Trophoblast cell (in vitro differentiated cells and primary cell): ENCODE results near the gene ARHGAP6.

Experiments
- DNase-seq, 2 donors: peaks; one replicate each; pipeline ENCODE4 v3.0.0-alpha.2; 2016
- H2AFZ ChIP-seq: 2 replicates; pipeline ENCODE4 v1.6.1; 2013; ENCODE audit warnings: low read length, moderate library complexity, mild to moderate bottlenecking; ENCODE audit not compliant: insufficient read depth, poor library complexity
- H2AK5ac ChIP-seq: 2 replicates; pipeline ENCODE4 v1.6.1; 2013; ENCODE audit warnings: mild to moderate bottlenecking, low read length
- H2BK120ac ChIP-seq: 2 replicates; pipeline ENCODE4 v1.6.1; 2013; ENCODE audit warnings: low read length, mild to moderate bottlenecking, moderate library complexity; ENCODE audit not compliant: insufficient read depth, poor library complexity
- H2BK12ac ChIP-seq: 2 replicates; pipeline ENCODE4 v1.6.1; 2013; ENCODE audit warnings: mild to moderate bottlenecking, low read length, moderate library complexity
- H2BK5ac ChIP-seq: 2 replicates; pipeline ENCODE4 v1.6.1; 2013; ENCODE audit warnings: low read length, low read depth, moderate library complexity, mild to moderate bottlenecking; ENCODE audit not compliant: poor library complexity
- H3K14ac ChIP-seq: 2 replicates; pipeline ENCODE4 v1.6.1; 2013; ENCODE audit warnings: mild to moderate bottlenecking, low read length
- H3K18ac ChIP-seq: 2 replicates; pipeline ENCODE4 v1.6.1; 2013; ENCODE audit warnings: mild to moderate bottlenecking, low read length
- H3K23ac ChIP-seq: 2 replicates; pipeline ENCODE4 v1.6.1; 2013; ENCODE audit warnings: low read length
- H3K27ac ChIP-seq: 2 replicates; pipeline ENCODE4 v1.5.1; 2013; ENCODE audit warnings: low read depth, mild to moderate bottlenecking, inconsistent platforms, low read length, moderate library complexity
- H3K27me3 ChIP-seq: 2 replicates; pipeline ENCODE4 v1.6.1; 2013; ENCODE audit warnings: inconsistent platforms, mild to moderate bottlenecking, low read length, moderate library complexity; ENCODE audit not compliant: insufficient read depth
- H3K36me3 ChIP-seq, 2 experiments: 1 replicate in 1 of 2; 2 replicates in 1 of 2; pipeline ENCODE4 v1.6.1; 2013; ENCODE audit warnings: low read length in 2 of 2, mild to moderate bottlenecking in 2 of 2, moderate library complexity in 1 of 2; ENCODE audit not compliant: insufficient read depth in 2 of 2, control insufficient read depth in 1 of 2
- H3K4ac ChIP-seq: 2 replicates; pipeline ENCODE4 v1.6.1; 2013; ENCODE audit warnings: low read depth, mild to moderate bottlenecking, low read length, moderate library complexity
- H3K4me1 ChIP-seq, 2 experiments: 1 replicate in 1 of 2; 2 replicates in 1 of 2; pipeline ENCODE4 v1.6.1; 2013; ENCODE audit warnings: low read length in 2 of 2, mild to moderate bottlenecking in 2 of 2, moderate library complexity in 1 of 2; ENCODE audit not compliant: insufficient read depth in 2 of 2, control insufficient read depth in 1 of 2
- H3K4me2 ChIP-seq: 2 replicates; pipeline ENCODE4 v1.6.1; 2013; ENCODE audit warnings: inconsistent platforms, mild to moderate bottlenecking, low read length, moderate library complexity
- H3K4me3 ChIP-seq: 2 replicates; pipeline ENCODE4 v1.5.1; 2013; ENCODE audit warnings: mild to moderate bottlenecking, low read depth, low read length, inconsistent platforms
- H3K79me1 ChIP-seq: one replicate; pipeline ENCODE4 v1.6.1; 2013; ENCODE audit warnings: low read length
- H3K79me2 ChIP-seq: 2 replicates; pipeline ENCODE4 v1.6.1; 2013; ENCODE audit warnings: low read length, mild to moderate bottlenecking; ENCODE audit not compliant: control insufficient read depth, insufficient read depth, poor library complexity
- H3K9ac ChIP-seq: 2 replicates; pipeline ENCODE4 v1.6.1; 2013; ENCODE audit warnings: mild to moderate bottlenecking, low read length
- H3K9me3 ChIP-seq: 2 replicates; pipeline ENCODE4 v1.6.1; 2013; ENCODE audit warnings: low read depth, mild to moderate bottlenecking, control low read depth, inconsistent platforms, low read length; ENCODE audit not compliant: insufficient read depth
- H4K12ac ChIP-seq: 2 replicates; pipeline ENCODE4 v1.6.1; 2013; ENCODE audit warnings: low read depth, mild to moderate bottlenecking, low read length, moderate library complexity
- H4K8ac ChIP-seq: 2 replicates; pipeline ENCODE4 v1.6.1; 2013; ENCODE audit warnings: low read depth, mild to moderate bottlenecking, low read length, moderate library complexity
- H4K91ac ChIP-seq: one replicate; pipeline ENCODE4 v1.6.1; 2013; ENCODE audit warnings: low read depth, mild to moderate bottlenecking, low read length, moderate library complexity
- WGBS: extraction: QIAGEN DNeasy Blood & Tissue Kit; methylation state at CpG from one replicate; pipeline ENCODE4 v1.1.7; 2013; ENCODE audit warnings: missing lambda C conversion rate; ENCODE audit not compliant: insufficient read length, insufficient coverage; ENCODE audit errors: extremely low coverage; 5-methylcytosine and 5-hydroxymethylcytosine counted together

Gene ARHGAP6

DNA sequence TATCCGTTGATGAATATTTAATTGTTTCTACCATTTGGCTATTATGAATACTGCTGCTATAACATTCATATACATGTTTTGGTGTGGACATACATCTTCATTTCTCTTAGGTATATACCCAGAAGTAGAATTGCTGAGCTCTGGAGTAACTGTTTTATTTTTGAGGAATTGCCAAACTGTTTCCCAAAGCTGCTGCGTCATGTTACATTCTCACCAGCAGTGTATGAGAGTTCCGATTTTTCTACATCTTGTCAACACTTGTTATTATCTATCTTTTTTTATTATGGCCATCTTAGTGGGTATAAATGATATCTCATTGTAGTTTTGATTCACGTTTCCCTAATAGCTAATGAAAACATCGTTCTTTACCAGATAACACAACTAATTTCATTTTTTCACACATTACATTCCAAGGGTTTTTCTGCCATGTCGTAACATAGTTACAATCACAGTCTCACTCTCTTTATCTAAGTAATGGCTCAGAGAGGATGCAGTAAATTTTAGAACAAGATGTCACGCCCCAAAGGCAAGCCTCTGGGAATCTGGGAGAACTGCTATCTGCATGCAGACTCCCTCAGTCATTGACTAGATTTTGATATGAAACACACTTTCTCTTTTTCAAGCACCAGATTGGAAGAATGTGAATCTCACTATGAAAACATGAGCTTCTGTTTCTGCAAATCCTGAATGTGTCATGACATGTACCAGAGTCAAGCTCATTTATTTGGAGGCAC, 10.3 kb downstream of the ARHGAP6 start:
- WGBS, result no CpG with 5 or more reads among the region's 7 CpGs
- no peak overlapping the region for H3K23ac ChIP-seq
- H2AK5ac ChIP-seq, result no peak overlapping the region
- H3K18ac ChIP-seq, result no peak overlapping the region
- no peak overlapping the region for H3K4me3 ChIP-seq
- no peak overlapping the region for H4K12ac ChIP-seq
- no peak overlapping the region for H3K9ac ChIP-seq
- DNase-seq, result peak; percentile 38 to 63
- H3K27me3 ChIP-seq, result no peaks in the 10 kb centered on the region
- no peak overlapping the region for H2AFZ ChIP-seq
- no peak overlapping the region for H4K91ac ChIP-seq
- no peak overlapping the region for H2BK5ac ChIP-seq
- no peak overlapping the region for H4K8ac ChIP-seq
- H3K9me3 ChIP-seq, result no peaks in the 10 kb centered on the region
- H3K14ac ChIP-seq, result no peak overlapping the region
- H2BK12ac ChIP-seq, result no peak overlapping the region
- H3K4me1 ChIP-seq, result no peaks in the 10 kb centered on the region
- no peaks in the 10 kb centered on the region for H3K79me2 ChIP-seq
- no peaks in the 10 kb centered on the region for H3K79me1 ChIP-seq
- H3K4me2 ChIP-seq, result no peak overlapping the region
- no peak overlapping the region for H3K4ac ChIP-seq
- no peaks in the 10 kb centered on the region for H3K36me3 ChIP-seq
- no peak overlapping the region for H2BK120ac ChIP-seq
- no peak overlapping the region for H3K27ac ChIP-seq

GRCh38 chrX:11648705-11649519, 16.8 kb downstream of the ARHGAP6 start:
- no peak overlapping the region for H3K4me3 ChIP-seq
- no peak overlapping the region for H3K4me2 ChIP-seq
- WGBS, result no CpG with 5 or more reads among the region's 5 CpGs
- no peaks in the 10 kb centered on the region for H3K9me3 ChIP-seq
- H2BK12ac ChIP-seq, result no peak overlapping the region
- no peak overlapping the region for H4K8ac ChIP-seq
- H3K27ac ChIP-seq, result no peak overlapping the region
- no peak overlapping the region for H3K18ac ChIP-seq
- no peak overlapping the region for H4K12ac ChIP-seq
- H3K14ac ChIP-seq, result no peak overlapping the region
- no peak overlapping the region for H2AFZ ChIP-seq
- no peaks in the 10 kb centered on the region for H3K4me1 ChIP-seq
- DNase-seq, result no peak
- no peak overlapping the region for H4K91ac ChIP-seq
- no peak overlapping the region for H3K9ac ChIP-seq
- no peak overlapping the region for H3K23ac ChIP-seq
- no peaks in the 10 kb centered on the region for H3K27me3 ChIP-seq
- H3K79me2 ChIP-seq, result no peaks in the 10 kb centered on the region
- no peaks in the 10 kb centered on the region for H3K36me3 ChIP-seq
- H3K79me1 ChIP-seq, result no peaks in the 10 kb centered on the region
- H3K4ac ChIP-seq, result no peak overlapping the region
- H2BK120ac ChIP-seq, result no peak overlapping the region
- H2BK5ac ChIP-seq, result no peak overlapping the region
- H2AK5ac ChIP-seq, result no peak overlapping the region

GRCh38 chrX:11647138-11647537, 18.6 kb downstream of the ARHGAP6 start:
- Histone ChIP-seq H3K27me3 (no peaks in the 10 kb centered on the region), H3K36me3 (no peaks in the 10 kb centered on the region), H2BK5ac (no peak overlapping the region), H3K4me2 (no peak overlapping the region), H2AFZ (no peak overlapping the region), H3K27ac (no peak overlapping the region), H3K9me3 (no peaks in the 10 kb centered on the region), H3K4me1 (no peaks in the 10 kb centered on the region), H3K9ac (no peak overlapping the region), H3K18ac (no peak overlapping the region), H4K12ac (no peak overlapping the region), H2BK120ac (no peak overlapping the region), H3K23ac (no peak overlapping the region), H3K4me3 (no peak overlapping the region), H3K4ac (no peak overlapping the region), H3K79me1 (no peaks in the 10 kb centered on the region), H3K79me2 (no peaks in the 10 kb centered on the region), H3K14ac (no peak overlapping the region), H4K91ac (no peak overlapping the region), H2BK12ac (no peak overlapping the region), H4K8ac (no peak overlapping the region), H2AK5ac (no peak overlapping the region)
- WGBS, result no CpG with 5 or more reads among the region's 3 CpGs
- DNase-seq, result no peak

DNA sequence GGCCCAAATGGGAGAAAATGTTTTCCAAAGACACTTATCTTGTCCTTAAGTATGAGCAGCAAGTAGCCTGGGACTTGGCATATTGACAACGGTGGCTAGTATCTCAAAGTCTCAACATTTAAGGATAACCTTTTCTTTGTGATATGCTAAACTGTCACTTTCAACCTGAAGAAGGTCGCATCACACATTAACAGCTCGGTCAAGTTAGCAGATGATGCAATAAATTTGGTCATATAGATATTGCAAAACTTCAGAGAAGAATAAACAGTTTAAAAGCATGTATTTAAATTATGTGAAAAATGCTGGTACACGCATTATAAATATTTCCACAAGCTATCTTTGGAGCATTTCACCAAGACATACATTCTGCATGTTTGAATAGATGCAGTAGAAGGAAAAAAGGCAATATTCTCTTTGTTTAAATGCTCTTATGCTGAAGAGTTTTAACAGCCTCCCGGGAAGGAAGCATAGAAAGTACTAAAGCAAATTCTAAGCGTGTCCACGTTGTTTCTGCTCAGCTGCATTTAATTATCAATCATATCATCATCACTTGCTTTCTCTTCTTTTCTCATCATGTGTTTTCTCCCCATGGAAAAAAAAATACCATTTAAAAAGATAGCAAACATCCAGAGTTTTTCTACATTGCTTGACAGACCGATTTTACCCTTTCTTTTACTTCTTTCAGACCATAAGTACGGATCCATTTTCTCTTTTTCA, 24.2 kb downstream of the ARHGAP6 start:
- Histone ChIP-seq H4K12ac (no peak overlapping the region), H2BK12ac (no peak overlapping the region), H3K79me2 (no peaks in the 10 kb centered on the region), H3K14ac (no peak overlapping the region), H3K9ac (no peak overlapping the region), H3K27me3 (no peaks in the 10 kb centered on the region), H2BK120ac (no peak overlapping the region), H3K23ac (no peak overlapping the region), H3K4ac (no peak overlapping the region), H2AFZ (no peak overlapping the region), H3K9me3 (no peaks in the 10 kb centered on the region), H3K18ac (no peak overlapping the region), H3K36me3 (no peaks in the 10 kb centered on the region), H2BK5ac (no peak overlapping the region), H3K4me2 (no peak overlapping the region), H3K27ac (no peak overlapping the region), H4K91ac (no peak overlapping the region), H3K4me1 (no peaks in the 10 kb centered on the region), H3K79me1 (no peaks in the 10 kb centered on the region), H3K4me3 (no peak overlapping the region), H4K8ac (no peak overlapping the region), H2AK5ac (no peak overlapping the region)
- WGBS, result no CpG with 5 or more reads among the region's 9 CpGs
- peak in 1 of 2 donors; percentile 46 for DNase-seq
